GM19455 (cell line): ENCODE data around the gene DEDD2.

Source experiments
- ATAC-seq: cut with Tn5 transposase; IDR thresholded peaks from one replicate; pipeline ENCODE4 v1.9.1; 2021; ENCODE audit not compliant: unreplicated experiment

The DEDD2 gene

DNA sequence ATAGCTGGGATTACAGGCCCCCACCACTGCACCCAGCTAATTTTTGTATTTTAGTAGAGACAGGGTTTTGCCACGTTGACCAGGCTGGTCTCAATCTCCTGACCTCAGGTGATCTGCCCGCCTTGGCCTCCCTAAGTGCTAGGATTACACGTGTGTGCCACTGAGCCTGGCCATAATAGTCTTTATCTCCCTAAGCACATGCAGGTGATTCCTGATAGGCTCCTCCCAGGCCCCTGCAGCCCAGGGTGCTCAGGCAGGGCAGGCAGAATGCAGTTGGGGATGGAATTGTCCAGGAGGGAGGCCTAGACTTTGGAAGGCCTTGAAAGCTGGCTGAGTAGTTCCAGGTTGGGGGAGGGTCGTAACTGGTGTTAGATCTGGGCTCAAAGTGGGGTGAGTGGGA is 11.2 kb upstream of the DEDD2 start:
- ATAC-seq = no peak

DNA sequence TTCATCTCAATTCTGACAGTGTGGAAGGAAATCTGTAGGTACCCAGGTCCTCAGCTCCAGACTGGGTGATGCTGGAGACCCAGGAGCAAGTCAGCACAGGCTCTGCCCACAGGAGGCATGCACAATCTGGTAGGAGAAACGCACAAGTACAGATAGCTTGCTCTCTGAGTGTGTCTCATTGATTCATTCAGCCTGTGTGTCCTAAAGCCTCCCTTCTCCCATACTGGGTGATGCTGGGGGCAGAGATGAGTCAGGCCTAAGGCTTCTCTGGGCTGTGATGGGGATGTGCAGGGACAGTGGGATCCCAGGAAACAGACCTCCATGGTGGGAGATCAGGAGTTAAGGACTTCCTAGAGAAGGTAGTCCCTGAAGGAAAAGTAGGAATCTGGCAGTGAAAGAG is 9.4 kb upstream of the DEDD2 start:
- ATAC-seq = no peak

DNA sequence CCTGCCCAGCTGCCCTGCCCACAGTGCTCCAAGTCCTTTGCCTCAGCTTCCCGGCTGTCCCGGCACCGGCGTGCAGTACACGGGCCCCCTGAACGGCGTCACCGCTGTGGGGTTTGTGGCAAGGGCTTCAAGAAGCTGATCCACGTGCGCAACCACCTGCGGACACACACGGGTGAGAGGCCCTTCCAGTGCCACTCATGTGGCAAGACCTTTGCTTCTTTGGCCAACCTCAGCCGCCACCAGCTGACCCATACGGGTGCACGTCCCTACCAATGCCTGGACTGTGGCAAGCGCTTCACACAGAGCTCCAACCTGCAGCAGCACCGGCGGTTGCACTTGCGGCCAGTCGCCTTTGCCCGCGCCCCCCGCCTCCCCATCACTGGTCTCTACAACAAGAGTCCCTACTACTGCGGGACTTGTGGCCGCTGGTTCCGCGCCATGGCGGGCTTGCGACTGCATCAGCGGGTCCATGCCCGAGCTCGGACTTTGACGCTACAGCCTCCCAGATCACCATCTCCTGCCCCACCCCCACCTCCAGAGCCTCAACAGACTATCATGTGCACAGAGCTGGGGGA is 8.3 kb upstream of the DEDD2 start:
- ATAC-seq = no peak

DNA sequence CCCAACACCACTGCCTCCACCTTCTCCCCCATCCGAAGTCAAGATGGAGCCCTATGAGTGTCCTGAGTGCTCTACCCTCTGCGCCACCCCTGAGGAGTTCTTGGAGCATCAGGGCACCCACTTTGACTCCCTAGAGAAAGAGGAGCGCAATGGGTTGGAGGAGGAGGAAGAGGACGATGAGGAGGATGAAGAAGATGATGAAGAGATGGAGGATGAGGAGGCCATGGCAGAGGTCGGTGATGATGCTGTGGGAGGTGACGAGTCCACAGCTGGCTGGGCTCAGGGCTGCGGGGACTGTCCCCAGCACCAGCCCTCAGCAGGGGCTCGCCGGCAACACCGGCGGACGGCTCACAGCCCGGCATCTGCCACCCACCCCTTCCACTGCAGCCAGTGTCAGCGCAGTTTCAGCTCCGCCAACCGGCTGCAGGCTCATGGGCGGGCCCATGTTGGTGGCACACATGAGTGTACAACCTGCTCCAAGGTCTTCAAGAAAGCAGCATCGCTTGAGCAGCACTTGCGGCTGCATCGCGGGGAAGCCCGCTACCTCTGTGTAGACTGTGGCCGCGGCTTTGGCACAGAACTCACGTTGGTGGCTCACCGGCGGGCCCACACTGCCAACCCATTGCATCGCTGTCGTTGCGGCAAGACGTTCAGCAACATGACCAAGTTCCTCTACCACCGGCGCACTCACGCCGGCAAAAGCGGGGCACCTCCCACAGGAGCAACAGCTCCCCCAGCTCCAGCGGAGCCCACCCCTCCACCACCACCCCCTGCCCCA is 7.7 kb upstream of the DEDD2 start:
- no peak for ATAC-seq

DNA sequence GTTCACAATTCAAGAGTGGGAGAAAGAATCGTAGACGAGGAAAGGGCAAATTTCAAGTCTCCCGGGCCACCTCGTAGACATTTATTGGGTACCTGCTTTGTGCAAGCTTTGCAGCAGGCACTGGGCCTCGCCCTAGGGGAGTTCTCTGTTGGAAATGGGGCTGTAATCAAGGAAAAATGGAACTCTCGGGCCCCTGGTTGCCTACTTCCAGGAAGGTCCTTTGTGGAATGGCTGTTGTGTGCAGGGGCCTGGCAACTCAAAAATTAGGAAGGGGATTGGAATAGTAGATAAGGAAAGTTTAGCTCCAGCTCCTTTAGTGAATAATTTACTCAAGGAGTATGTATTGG is 3.2 kb upstream of the DEDD2 start:
- no peak for ATAC-seq

DNA sequence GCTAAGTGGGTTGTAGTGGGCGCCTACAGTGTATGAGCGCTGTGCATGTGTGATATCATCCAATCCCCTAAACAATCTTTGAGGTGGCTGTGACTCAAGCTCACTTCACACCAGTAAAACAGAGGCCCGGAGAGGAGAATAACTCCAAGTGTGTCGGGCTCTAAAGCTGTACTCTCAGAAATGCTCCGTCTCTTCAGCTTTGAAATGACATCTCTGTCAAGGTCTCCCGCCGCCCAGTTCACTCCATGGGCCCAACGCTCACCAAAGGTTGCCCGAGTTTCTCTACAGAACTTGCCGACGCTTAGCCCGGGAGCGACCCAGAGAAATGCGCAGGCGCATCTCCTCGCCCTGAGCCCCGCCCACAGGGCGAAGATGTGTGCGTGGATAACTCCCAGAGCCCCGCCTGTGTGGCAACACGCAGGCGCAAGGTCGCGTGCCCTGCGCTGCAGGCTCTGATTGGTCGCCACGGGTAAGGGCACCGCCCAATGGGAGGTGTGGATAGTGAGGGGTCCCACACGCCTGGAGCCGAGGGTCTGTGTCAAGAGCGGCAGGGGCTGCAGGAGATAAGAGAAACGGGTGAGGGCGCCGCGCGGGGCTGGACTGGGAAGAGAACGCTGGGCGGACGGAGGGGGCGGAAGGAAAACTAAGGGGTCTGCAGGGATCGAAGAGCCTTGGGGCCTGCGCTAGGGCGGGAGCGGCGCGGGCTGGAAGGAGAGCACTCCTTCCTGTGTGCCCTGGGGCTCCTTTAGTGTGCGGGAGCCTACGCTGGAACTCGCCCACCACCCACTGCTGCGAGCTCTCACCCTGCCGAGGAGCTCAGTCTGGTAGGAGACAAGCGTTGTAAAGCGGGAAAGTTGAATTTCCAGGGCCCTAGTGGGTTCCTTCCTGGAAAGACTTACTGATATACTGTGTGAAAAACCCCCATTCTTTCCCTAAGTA is 2.6 kb upstream of the DEDD2 start, which contains the start of gene ZNF526:
Gene ZNF526 (plus strand): TSS at position 501 of the 939 bp plus-strand sequence. CDS start 4,092 bp downstream, outside the sequence.
- ATAC-seq = peak; percentile 42

DNA sequence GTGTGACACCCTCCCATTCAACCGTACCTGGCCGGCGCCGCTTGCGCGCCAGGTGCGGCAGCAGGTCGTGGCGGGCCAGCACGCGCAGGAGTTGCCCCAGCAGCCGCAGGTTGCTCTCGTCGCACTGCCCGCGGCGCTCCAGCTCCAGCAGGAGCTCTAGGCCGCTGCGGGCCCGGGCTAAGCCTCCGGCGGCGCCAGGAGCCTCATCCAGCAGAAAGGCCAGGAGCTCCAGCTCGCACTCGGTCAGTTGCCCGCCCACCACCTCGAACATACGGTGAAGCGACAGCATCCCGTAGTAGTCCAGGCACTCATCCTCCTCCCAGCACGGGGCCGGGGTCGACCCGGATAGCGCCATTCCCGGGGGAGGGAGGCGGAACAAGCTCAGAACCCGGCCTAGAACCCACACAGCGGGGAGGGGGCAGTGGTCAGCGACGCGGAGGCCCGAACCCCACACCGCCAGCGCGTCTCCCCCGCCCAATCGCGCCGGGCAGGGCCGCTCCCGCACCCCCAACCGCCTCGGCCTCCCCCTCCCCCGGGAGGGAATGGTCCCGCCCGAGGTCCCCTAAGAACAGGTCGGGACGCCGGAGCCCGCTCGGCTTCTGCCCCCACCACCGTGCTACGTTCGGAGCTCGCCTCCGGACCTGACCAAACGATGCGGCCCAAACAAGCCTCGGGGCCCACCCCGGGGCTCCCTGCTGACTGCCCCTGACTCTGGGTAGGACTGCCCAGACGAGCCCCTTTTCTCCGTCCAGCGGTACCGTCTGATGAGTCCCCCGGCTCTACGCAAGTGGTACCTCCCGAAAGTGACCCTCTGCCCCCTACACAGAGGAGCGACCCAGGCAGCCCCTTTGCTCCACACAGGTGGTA is 591 bp downstream of the DEDD2 start:
- peak; percentile 10 for ATAC-seq

DNA sequence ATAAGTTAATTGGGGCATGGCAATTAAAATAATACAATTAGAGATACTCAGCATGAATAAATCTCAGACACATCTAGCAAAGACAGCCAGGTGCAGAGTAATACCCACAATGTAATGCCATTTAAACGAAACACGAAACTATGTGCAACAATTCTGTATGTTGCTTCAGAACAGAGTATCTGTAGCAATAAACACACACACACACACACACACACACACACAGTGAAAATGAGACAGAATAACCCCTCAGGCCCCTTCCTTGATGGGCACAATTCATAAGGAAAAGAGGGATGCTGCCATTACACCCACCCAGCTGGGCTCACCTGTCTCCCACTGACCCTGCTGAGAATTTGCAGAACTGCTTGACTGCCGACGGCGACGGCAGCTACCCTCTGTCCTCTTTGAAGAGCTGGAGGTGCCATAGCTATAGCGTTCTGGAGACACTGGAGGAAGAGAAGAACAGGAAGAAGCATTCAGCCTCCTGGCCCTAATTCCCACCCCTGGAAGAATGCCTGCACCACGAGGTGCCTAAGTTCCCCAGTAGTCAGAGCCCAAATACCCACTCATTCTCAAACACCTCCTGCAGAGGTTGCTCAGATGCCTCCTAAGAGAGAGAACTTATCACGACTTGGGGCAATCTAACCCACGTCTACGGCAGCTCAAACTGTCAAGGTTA is 2.5 kb downstream of the DEDD2 start:
- no peak for ATAC-seq

DNA sequence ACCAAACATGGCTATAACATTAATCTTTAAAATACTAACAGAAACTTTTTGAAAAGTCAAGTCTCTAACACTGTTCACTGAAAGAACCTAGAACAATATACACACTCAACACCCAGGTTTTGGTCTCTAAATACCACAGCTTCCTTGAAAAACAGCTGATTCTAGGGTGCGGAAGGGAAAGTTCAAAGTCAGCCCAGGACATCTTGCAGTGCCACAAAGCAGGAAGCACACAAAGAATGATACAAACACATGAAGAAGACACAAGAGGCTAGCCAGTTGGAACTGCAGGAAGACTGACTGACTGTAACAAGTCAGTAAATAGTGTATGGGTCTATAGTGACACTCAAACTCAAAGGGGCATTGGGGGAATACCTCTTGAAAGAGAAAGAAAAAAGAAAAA is 4.6 kb downstream of the DEDD2 start:
- ATAC-seq = no peak

DNA sequence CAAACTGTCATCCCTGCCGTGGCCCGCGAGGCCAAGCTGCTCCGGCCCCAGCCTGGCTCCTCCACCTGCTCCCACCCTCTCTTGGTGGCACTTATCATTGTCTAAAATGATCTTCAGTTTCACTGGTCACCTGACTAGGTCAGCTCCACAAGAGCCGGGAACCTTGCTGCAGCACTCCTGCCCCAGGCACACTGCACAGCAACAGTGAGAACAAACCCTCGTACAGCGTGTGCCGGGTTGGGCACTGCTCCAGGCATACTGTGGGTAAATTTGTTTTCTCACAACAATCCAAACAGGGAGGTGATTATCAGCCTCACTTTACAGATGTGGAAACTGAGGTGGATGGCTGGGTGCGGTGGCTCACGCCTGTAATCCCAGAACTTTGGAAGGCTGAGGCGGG is 8.9 kb downstream of the DEDD2 start:
- ATAC-seq = no peak

DNA sequence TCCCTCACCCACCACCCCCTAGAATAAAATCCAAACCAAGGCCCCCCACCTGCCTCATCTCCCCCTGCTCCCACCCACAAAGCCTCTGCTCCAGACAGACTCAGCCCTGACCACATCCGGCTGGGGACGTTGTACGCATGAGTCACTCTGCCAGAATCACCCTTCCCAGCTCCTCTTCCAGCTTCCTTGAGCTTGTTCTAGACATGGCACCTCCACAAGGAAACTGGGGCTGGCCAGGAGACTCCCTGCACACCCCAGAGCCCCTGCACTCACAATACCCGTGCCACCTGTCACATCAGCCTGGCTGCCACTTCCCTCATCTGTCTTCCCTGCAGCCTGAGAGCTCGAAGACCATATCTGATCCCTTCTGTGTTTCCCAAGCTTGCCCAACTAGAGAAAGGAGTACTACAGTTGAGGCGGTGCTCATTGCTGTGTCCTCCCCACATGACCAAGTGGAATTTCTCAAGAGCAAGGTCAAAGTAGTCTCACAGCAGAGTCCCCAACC is 9.7 kb downstream of the DEDD2 start:
- ATAC-seq = no peak

DNA sequence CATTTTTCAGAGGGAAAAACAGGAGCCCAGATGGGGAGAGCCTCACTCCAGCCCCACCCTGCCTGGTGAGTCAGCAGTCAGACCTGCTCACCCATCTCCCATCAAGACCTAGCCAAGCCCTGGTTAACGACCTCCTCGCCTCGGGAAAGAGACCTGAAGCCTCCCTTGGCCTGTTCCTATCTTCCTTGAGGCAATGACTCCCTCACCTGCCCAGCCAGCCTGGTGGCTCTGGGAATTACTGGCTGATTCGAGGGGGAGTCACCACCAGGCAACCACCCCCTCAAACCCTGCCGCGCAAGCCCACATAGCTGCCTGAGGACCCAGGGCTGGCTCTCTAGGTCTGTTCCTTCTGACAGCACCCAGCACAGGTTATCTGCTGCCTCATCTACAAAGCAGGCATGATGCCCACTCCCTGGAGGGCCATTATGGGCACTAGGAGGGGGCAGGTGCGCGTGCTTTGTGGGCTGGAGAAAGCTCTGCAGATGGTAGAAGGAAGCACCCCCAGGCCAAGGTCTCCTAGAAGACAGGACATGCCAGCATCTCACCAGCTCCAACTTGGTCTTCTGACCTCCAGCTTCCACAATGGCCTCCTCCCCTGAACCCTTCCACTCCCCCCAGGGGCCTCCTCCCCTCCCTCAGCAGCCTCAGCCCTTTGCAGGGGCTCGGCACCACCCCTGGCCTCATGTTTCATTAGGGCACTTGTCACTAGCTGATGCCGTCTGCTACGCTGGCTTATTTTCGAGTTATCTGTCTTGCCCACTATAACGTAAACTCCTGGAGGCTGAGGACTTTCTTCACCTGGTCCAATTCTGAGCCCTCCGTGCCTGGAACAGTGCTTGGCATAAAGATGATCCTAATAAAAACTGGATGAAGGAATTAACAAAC is 10.4 kb downstream of the DEDD2 start:
- no peak for ATAC-seq

DNA sequence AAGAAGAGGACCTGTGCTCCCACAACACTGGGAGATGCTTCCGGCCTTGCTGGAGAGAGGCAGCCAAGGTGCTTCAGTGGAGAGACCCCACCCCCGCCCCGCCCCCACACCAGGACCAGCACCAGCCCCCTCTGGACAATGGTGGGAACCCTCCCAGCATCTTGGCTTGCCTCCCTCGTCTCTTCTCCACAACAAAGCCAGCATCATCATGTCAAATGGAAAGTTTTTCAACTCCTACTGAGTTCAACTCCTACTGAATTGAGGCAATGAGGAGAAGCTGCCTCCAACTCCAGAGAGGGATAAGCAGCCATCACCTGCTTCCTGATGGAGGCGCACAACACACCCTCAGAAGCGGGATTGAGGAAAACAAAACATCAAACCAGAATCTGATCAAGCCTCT is 12.8 kb downstream of the DEDD2 start:
- no peak for ATAC-seq

DNA sequence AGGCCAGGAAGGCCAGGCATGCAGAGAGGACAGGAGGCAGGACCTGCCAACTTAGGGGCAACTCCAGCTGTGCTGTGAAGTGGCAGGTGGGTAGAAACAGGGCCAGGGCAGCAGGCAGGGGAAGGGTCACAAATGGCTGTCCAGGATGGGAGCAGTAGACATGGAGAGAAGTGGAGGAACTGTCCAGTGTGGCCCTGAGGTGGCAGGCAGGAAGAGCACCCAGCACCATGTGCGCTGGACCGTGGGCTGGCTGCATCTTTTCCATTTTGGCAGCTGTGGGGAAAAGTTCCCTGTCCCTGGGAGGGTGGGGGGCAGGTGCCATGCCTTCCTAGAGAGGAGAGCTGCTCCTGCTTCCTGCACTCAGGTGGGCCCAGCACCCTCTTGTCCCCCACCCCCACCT is 13.8 kb downstream of the DEDD2 start:
- no peak for ATAC-seq

DNA sequence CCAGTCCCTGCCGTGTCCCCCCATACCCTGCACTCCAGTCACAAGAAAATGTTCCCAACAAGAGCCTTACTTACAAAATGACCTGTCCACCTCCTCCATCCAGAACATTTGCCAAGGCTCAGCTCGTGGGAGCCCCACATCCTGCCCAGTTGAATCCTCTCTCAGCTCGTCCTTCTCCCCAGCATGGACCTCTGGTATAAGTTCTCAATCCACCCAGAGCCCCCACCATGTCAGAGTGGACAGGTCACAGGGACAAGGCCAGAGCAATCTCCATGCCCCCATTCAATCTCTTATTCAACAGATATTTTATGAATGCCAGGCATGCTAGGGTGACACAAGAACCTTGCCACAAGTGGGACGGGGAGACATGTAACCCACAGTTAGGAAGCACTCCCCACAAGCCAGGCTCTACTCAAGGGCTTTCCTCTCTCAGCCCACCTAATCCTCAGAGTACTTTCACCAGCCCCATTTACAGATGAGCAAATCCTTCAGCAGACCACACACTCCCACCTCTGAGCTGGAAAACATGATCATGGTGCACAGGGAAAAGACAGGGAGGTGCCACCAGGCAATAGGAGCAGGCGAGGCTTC is 15.1 kb downstream of the DEDD2 start:
- ATAC-seq = no peak

DNA sequence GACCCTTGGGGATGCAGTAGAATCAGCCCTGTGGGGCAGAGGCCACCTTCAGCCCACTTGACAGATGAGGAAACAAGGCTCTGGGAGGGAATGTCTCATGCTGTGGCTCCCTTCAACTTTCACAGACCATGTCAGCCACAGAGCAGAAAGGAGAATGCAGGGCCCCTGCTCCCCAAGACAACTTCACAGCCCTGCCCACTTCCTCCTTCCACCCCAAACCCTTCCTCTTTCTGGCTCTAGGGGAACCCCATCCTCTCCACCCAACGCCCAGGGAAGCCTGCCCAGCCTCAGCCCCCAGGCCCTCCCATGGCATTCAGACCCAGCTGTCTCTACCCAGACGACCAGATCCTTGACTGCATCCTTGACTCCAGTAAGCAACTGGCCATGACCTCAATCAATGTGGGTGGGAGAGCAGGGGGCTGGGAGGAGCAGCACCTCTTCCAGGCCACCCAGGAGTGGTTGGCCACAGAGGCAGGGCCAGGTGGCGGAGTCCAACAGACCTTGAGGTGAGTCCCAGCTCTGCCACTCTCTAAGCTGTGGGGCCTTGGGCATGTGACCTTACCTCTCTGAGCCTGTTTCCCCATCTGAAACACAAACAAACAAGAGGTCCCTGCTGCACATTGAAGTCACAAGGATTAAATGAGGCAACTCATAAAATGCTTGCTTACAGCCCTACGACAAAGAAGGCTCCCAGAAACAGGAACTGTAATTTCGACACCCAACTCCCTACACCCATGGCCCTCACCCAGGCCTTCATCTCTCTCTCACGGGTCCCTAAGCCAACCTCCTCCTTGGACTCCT is 15.8 kb downstream of the DEDD2 start:
- no peak for ATAC-seq

DNA sequence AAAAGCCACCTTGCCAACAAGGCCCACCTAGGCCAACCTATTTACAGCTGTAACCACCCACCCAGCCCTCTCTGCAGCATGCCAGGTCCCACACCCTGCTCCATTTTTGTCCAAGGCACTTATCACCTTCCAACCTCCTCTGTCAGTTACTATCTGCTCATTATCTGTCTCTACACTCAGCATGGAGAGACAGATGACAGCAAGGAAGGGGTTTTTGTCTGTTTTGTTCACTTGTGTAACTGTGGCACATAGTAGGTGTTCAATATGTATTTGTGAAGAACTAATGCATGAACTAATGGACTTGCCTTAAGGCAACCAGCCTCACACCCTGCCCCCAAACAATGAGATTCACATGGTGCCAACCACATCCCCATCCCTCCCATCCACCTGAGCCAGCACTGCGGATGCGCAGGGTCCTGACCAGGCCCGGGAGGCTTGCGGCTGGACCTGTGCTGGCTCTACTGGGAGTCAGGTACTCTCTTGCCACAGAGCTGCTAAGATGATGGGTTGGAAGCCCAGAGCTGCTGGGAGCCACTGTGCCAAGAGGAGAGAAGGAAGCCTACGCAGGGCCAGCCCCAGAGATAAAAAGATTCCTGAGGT is 17.3 kb downstream of the DEDD2 start:
- ATAC-seq = no peak
